ENCODE measurements around the gene NEGR1. TPM values are rescaled to one million over a fixed set of nuclear protein-coding genes. Genes with fewer than 3 reads are reported as not detected.

Gene NEGR1
- total and polyA plus RNA-seq, 4 donors = 0.08 to 0.14 (median 0.12) TPM; not detected in 1

- DNase-seq (ENCODE audit: low spot score) = no peak
- H3K9me3 ChIP-seq (ENCODE audit: control insufficient read depth in 4 of 4, low read length in 3 of 4) = no peaks in the 10 kb centered on the region
- no peaks in the 10 kb centered on the region for H3K27me3 ChIP-seq (ENCODE audit: control insufficient read depth in 4 of 4, insufficient read depth in 4 of 4, low read length in 3 of 4)
- 73% methylated on average over 1 of the region's 1 CpG for WGBS
- no peaks in the 10 kb centered on the region for H3K36me3 ChIP-seq (ENCODE audit: control insufficient read depth in 4 of 4, insufficient read depth in 3 of 4, low read depth in 1 of 4, low read length in 3 of 4)
- H3K9ac ChIP-seq (ENCODE audit: low read depth in 1 of 2, low read length in 2 of 2) = no peak overlapping the region
- H3K4me3 ChIP-seq (ENCODE audit: low read depth in 1 of 3, low read length in 3 of 3) = no peak overlapping the region
- TF ChIP-seq MAX (IDR thresholded peaks at IDR 0.05) = no peak
- no peak for TF ChIP-seq RXRA (IDR thresholded peaks at IDR 0.05)
- no peak for TF ChIP-seq HNF4G (IDR thresholded peaks at IDR 0.05)
- TF ChIP-seq NR2F2 (IDR thresholded peaks at IDR 0.05) = no peak
- TF ChIP-seq FOXA1 (IDR thresholded peaks at IDR 0.05) = no peak
- no peak for TF ChIP-seq TAF1 (conservative IDR thresholded peaks at IDR 0.05)
- no peak for TF ChIP-seq RAD21 (IDR thresholded peaks at IDR 0.05)
- TF ChIP-seq CTCF (IDR thresholded peaks at IDR 0.05; ENCODE audit: low read depth, low read length, missing input control) = no peak
- TF ChIP-seq JUND (IDR thresholded peaks at IDR 0.05) = no peak
- no peak for TF ChIP-seq ZBTB33 (IDR thresholded peaks at IDR 0.05)
- no peak for TF ChIP-seq ATF3 (IDR thresholded peaks at IDR 0.05)
- no peak for TF ChIP-seq FOXA2 (IDR thresholded peaks at IDR 0.05)
- TF ChIP-seq GABPA (IDR thresholded peaks at IDR 0.05 in 1 of 2, conservative IDR thresholded peaks at IDR 0.05 in 1 of 2) = no peak
- no peak for TF ChIP-seq EGR1 (IDR thresholded peaks at IDR 0.05; ENCODE audit: low read depth in 2 of 2)
- no peak for TF ChIP-seq SP1 (IDR thresholded peaks at IDR 0.05)
- TF ChIP-seq HNF4A (conservative IDR thresholded peaks at IDR 0.05) = no peak
- TF ChIP-seq REST (IDR thresholded peaks at IDR 0.05) = no peak
- no peak for TF ChIP-seq YY1 (IDR thresholded peaks at IDR 0.05)
- H3K27ac ChIP-seq (ENCODE audit: low read depth in 1 of 2, low read length in 2 of 2) = no peak overlapping the region
- H3K4me1 ChIP-seq (ENCODE audit: control insufficient read depth in 4 of 4, insufficient read depth in 4 of 4, low read length in 3 of 4) = no peaks in the 10 kb centered on the region
Observed at GRCh38 chr1:71464016-71464415, 818.3 kb downstream of the NEGR1 start.
